ENCODE results near the gene MB.
"Not testable (repeated sequence)": the region's sequence is repeated elsewhere in the genome, so short reads cannot be mapped to it uniquely, and the experiment has no call there.

Gene MB

GRCh38 chr22:35617137-35617755, at the start of gene MB:
MB (minus strand) TSS chr22:35617329; CDS start chr22:35617257, 72 bp downstream.
- no peak for DNase-seq (ENCODE audit: low spot score)

GRCh38 chr22:35666699-35667098, 49.6 kb upstream of the MB start:
- not testable (repeated sequence) for DNase-seq (ENCODE audit: low spot score)

- DNase-seq (ENCODE audit: low spot score) = no peak
These were observed 47.9 kb upstream of the MB start for GRCh38 chr22:35664955-35665587.

GRCh38 chr22:35663371-35663770, 46.2 kb upstream of the MB start:
- DNase-seq (ENCODE audit: low spot score) = no peak

- no peak for DNase-seq (ENCODE audit: low spot score)
These were observed 45.8 kb upstream of the MB start for GRCh38 chr22:35662914-35663313.

GRCh38 chr22:35661464-35661863, 44.3 kb upstream of the MB start:
- DNase-seq (ENCODE audit: low spot score) = peak; percentile 45

GRCh38 chr22:35660291-35661127, 43.4 kb upstream of the MB start:
- peak; percentile 85 for DNase-seq (ENCODE audit: low spot score)

- no peak for DNase-seq (ENCODE audit: low spot score)
These were observed 40.6 kb upstream of the MB start for GRCh38 chr22:35657571-35658312.

- DNase-seq (ENCODE audit: low spot score) = no peak
These were observed 39.2 kb upstream of the MB start for GRCh38 chr22:35656284-35656752.

- DNase-seq (ENCODE audit: low spot score) = no peak
These were observed 36.7 kb upstream of the MB start for GRCh38 chr22:35653824-35654223.

GRCh38 chr22:35651085-35651484, 34.0 kb upstream of the MB start:
- DNase-seq (ENCODE audit: low spot score) = no peak

- DNase-seq (ENCODE audit: low spot score) = no peak
These were observed 32.6 kb upstream of the MB start for GRCh38 chr22:35649636-35650250.

- DNase-seq (ENCODE audit: low spot score) = no peak
These were observed 32.0 kb upstream of the MB start for GRCh38 chr22:35649026-35649553.

GRCh38 chr22:35648066-35649025, 31.2 kb upstream of the MB start, which contains the start of gene APOL6:
APOL6 (plus strand) TSS chr22:35648446; CDS start chr22:35656426, 7,980 bp downstream.
- DNase-seq (ENCODE audit: low spot score) = peak; percentile 81

- no peak for DNase-seq (ENCODE audit: low spot score)
These were observed 28.5 kb upstream of the MB start for GRCh38 chr22:35645646-35646045.

GRCh38 chr22:35643991-35644390, 26.9 kb upstream of the MB start:
- no peak for DNase-seq (ENCODE audit: low spot score)

GRCh38 chr22:35642305-35642741, 25.2 kb upstream of the MB start:
- no peak for DNase-seq (ENCODE audit: low spot score)

- no peak for DNase-seq (ENCODE audit: low spot score)
These were observed 24.5 kb upstream of the MB start for GRCh38 chr22:35641494-35642120.

GRCh38 chr22:35638410-35638809, 21.3 kb upstream of the MB start:
- no peak for DNase-seq (ENCODE audit: low spot score)

- no peak for DNase-seq (ENCODE audit: low spot score)
These were observed 20.9 kb upstream of the MB start for GRCh38 chr22:35638001-35638400.
